Adrenal gland (tissue), 12 donors: ENCODE data around the gene KIF6. TPM values are rescaled to one million over a fixed set of nuclear protein-coding genes. Genes with fewer than 3 reads are reported as not detected.

ENCODE experiments used
- DNase-seq, 7 donors: peaks; one replicate each; pipeline ENCODE4 v3.0.0-alpha.2; 2019 to 2020
- H3K27ac ChIP-seq, 5 donors: fragments of 200-600 bp; sonication (generic) in 4 of 5; 1 replicate in 3 of 5; 2 replicates in 2 of 5; pipeline versions ENCODE4 v1.5.1 to v1.8.0; 2016 to 2020; ENCODE audit warnings: mild to moderate bottlenecking in 1 of 5
- H3K27me3 ChIP-seq: fragments of 200-600 bp; 2 replicates; pipeline ENCODE4 v1.8.0; 2021
- H3K36me3 ChIP-seq, 2 donors: fragments of 200-600 bp; replicated peaks in 1 of 2; 1 replicate in 1 of 2; 2 replicates in 1 of 2; pipeline versions ENCODE4 v1.5.1 to v1.8.0; 2018 to 2022
- H3K4me1 ChIP-seq, 2 donors: fragments of 200-600 bp; replicated peaks in 1 of 2; 1 replicate in 1 of 2; 2 replicates in 1 of 2; pipeline versions ENCODE4 v1.5.1 to v1.8.0; 2018 to 2021
- H3K4me3 ChIP-seq, 4 donors: fragments of 200-600 bp; sonication (generic) in 3 of 4; one replicate each; pipeline ENCODE4 v1.5.1; 2016 to 2018
- H3K9me3 ChIP-seq, 3 donors: fragments of 200-600 bp; sonication (generic) in 1 of 3; replicated peaks in 1 of 3; 1 replicate in 2 of 3; 2 replicates in 1 of 3; pipeline versions ENCODE4 v1.5.1 to v1.8.0; 2016 to 2021
- POLR2A ChIP-seq, 2 donors: fragments of 450-650 bp; IDR thresholded peaks; one replicate each; pipeline ENCODE4 v1.6.1; 2017; ENCODE audit warnings: antibody characterized with exemption in 2 of 2, mild to moderate bottlenecking in 2 of 2, moderate library complexity in 1 of 2
- WGBS, 4 donors: extraction: QIAGEN DNeasy Blood & Tissue Kit in 2 of 4; methylation state at CpG; one replicate each; pipeline versions ENCODE4 v1.1.5 to v1.1.7; 2013 to 2017; 5-methylcytosine and 5-hydroxymethylcytosine counted together
- intact Hi-C, 2 donors: fragments of 100-400 bp; cut with DNase I; formaldehyde crosslinking; loops; one replicate each; pipeline versions ENCODE4 v1.14.1 to v1.15.0; 2022 to 2023
- polyA plus RNA-seq, 3 donors: library from polyadenylated mRNA; stranded (reverse); fragments of 200-250 nt in 2 of 3; fragments of 350-450 nt in 1 of 3; fragmentation: Illumina TruSeq in 1 of 3; extraction: RNeasy Lipid Tissue Mini Kit (QIAGEN cat#74804) in 1 of 3; gene quantifications; one replicate each; pipeline ENCODE4 v1.2.3, GENCODE V29; 2013 to 2014
- total RNA-seq, 9 donors: library from RNA; depleted of rRNA in 4 of 9; stranded (reverse); fragments of >200 nt in 4 of 9; fragments of 120-200 nt in 1 of 9; fragmentation: NEBNext Ultra II Directional in 1 of 9; extraction: Animal tissue kit (Norgen Biotek cat#: 25700) in 1 of 9; gene quantifications; one replicate each; pipeline versions ENCODE4 v1.1.0 to v1.2.4, GENCODE V29; 2013 to 2023
- TF ChIP-seq, protein P1 (sequence below), 6 experiments: fragments of 450-650 bp in 4 of 6; fragments of 200-600 bp in 2 of 6; sonication (generic) in 1 of 6; IDR thresholded peaks; 1 replicate in 5 of 6; 2 replicates in 1 of 6; pipeline versions ENCODE4 v1.5.1 to v1.8.0; 2016 to 2021; ENCODE audit warnings: antibody characterized with exemption in 6 of 6, mild to moderate bottlenecking in 2 of 6, moderate library complexity in 1 of 6
- donor health status: healthy with polysubstance abuse.
- donor health status: Bipolar disorder and iron deficiency.
- donor health status: DM: yes; HTN: yes; CAD: no.
- donor health status: DM: no; HTN: no; CAD: no.
- donor health status: DM: no; HTN: no; CAD: no.
- donor health status: DM: yes; HTN: yes; CAD: no.

Gene KIF6
- total and polyA plus RNA-seq, 12 donors, result 0.52 to 4.2 (median 0.73) TPM

GRCh38 chr6:39520916-39521315 lies 204.3 kb downstream of the KIF6 start:
- intact Hi-C loops, result no loop called here
- Histone ChIP-seq H3K4me3 (no peak overlapping the region), H3K36me3 (no peaks in the 10 kb centered on the region), H3K9me3 (no peaks in the 10 kb centered on the region), H3K4me1 (peaks cover 0 to 8% of the 10 kb centered on the region in 2 donors), H3K27ac (peak overlapping the region in 1 of 5 donors; percentile 3), H3K27me3 (no peaks in the 10 kb centered on the region)
- DNase-seq, result no peak
- TF ChIP-seq, protein P1, sequence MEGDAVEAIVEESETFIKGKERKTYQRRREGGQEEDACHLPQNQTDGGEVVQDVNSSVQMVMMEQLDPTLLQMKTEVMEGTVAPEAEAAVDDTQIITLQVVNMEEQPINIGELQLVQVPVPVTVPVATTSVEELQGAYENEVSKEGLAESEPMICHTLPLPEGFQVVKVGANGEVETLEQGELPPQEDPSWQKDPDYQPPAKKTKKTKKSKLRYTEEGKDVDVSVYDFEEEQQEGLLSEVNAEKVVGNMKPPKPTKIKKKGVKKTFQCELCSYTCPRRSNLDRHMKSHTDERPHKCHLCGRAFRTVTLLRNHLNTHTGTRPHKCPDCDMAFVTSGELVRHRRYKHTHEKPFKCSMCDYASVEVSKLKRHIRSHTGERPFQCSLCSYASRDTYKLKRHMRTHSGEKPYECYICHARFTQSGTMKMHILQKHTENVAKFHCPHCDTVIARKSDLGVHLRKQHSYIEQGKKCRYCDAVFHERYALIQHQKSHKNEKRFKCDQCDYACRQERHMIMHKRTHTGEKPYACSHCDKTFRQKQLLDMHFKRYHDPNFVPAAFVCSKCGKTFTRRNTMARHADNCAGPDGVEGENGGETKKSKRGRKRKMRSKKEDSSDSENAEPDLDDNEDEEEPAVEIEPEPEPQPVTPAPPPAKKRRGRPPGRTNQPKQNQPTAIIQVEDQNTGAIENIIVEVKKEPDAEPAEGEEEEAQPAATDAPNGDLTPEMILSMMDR (IDR thresholded peaks at IDR 0.05), result no peak
- no peak for TF ChIP-seq POLR2A (IDR thresholded peaks at IDR 0.05)
- 57 to 73% (median 60%) methylated on average over 1 of the region's 1 CpG for WGBS, 4 donors

- WGBS, 4 donors, result 68 to 82% (median 78%) methylated on average over 5 of the region's 5 CpGs
- Histone ChIP-seq H3K36me3 (no peaks in the 10 kb centered on the region), H3K9me3 (no peaks in the 10 kb centered on the region), H3K27ac (no peak overlapping the region), H3K27me3 (no peaks in the 10 kb centered on the region), H3K4me3 (no peak overlapping the region), H3K4me1 (peaks cover 0 to 8% of the 10 kb centered on the region in 2 donors)
- TF ChIP-seq, protein P1 (IDR thresholded peaks at IDR 0.05), result no peak
- TF ChIP-seq POLR2A (IDR thresholded peaks at IDR 0.05), result no peak
- intact Hi-C loops, result no loop called here
- no peak for DNase-seq
Measured at GRCh38 chr6:39520411-39520810, 204.8 kb downstream of the KIF6 start.

DNA sequence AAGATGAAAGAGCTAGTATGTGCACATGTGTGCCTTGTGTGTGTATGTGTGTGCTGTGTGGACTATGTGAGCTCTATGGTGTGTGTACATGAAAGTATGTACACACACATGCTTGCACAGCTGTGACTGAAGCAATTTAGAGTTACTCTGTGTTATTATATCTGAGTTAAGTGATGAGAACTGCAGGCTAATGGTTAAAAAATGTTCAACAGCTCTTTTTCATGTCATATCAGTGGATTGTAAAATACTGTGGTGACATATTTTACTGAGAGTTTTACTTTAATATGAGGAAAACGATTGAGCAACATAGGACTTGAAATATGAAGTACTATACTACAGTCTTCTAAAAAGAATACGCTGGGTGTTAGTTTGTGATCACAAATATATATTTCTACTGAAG lies 207.0 kb downstream of the KIF6 start:
- H3K4me3 ChIP-seq, result no peak overlapping the region
- peaks cover 0 to 8% of the 10 kb centered on the region in 2 donors for H3K4me1 ChIP-seq
- TF ChIP-seq POLR2A (IDR thresholded peaks at IDR 0.05), result no peak
- TF ChIP-seq, protein P1 (IDR thresholded peaks at IDR 0.05), result no peak
- WGBS, 4 donors, result 59 to 79% (median 69%) methylated on average over 2 of the region's 2 CpGs
- H3K9me3 ChIP-seq, result no peaks in the 10 kb centered on the region
- H3K36me3 ChIP-seq, result no peaks in the 10 kb centered on the region
- no peaks in the 10 kb centered on the region for H3K27me3 ChIP-seq
- intact Hi-C loops, result no loop called here
- no peak for DNase-seq
- no peak overlapping the region for H3K27ac ChIP-seq

- intact Hi-C loops, result no loop called here
- Histone ChIP-seq H3K27me3 (no peaks in the 10 kb centered on the region), H3K4me1 (peaks cover 0 to 8% of the 10 kb centered on the region in 2 donors), H3K4me3 (no peak overlapping the region), H3K9me3 (no peaks in the 10 kb centered on the region), H3K27ac (no peak overlapping the region), H3K36me3 (no peaks in the 10 kb centered on the region)
- 31 to 57% (median 33%) methylated on average over 1 of the region's 1 CpG for WGBS, 4 donors
- DNase-seq, result no peak
- TF ChIP-seq, protein P1 (IDR thresholded peaks at IDR 0.05), result no peak
- no peak for TF ChIP-seq POLR2A (IDR thresholded peaks at IDR 0.05)
Measured at GRCh38 chr6:39517756-39518155, 207.5 kb downstream of the KIF6 start.
